Stimulated activated CD4-positive, alpha-beta T cell treated with anti-CD3 and anti-CD28 coated beads, Interleukin-15, amount 100 ng/mL, for 24 hours (primary cell): ENCODE results near the gene LEMD1.

ENCODE experiments used
- DNase-seq: peaks from one replicate; pipeline ENCODE4 v3.0.0-alpha.2; 2020

The LEMD1 gene

GRCh38 chr1:205351984-205352713 is 69.7 kb downstream of the LEMD1 start:
- no peak for DNase-seq

- no peak for DNase-seq
These were observed 71.1 kb downstream of the LEMD1 start for GRCh38 chr1:205350691-205351141.

GRCh38 chr1:205350124-205350523 is 71.7 kb downstream of the LEMD1 start:
- DNase-seq: no peak

- DNase-seq: no peak
These were observed 73.0 kb downstream of the LEMD1 start for GRCh38 chr1:205348554-205349487.

GRCh38 chr1:205346956-205347574 is 74.8 kb downstream of the LEMD1 start:
- no peak for DNase-seq

- DNase-seq: no peak
These were observed 76.1 kb downstream of the LEMD1 start for GRCh38 chr1:205345761-205346160.

- peak; percentile 61 for DNase-seq
These were observed 77.6 kb downstream of the LEMD1 start for GRCh38 chr1:205344066-205344928.

- peak; percentile 46 for DNase-seq
These were observed 78.3 kb downstream of the LEMD1 start for GRCh38 chr1:205343431-205344065.

- DNase-seq: no peak
These were observed 78.9 kb downstream of the LEMD1 start for GRCh38 chr1:205342986-205343385.

GRCh38 chr1:205340676-205341075 is 81.2 kb downstream of the LEMD1 start:
- no peak for DNase-seq

- peak; percentile 20 for DNase-seq
These were observed 82.1 kb downstream of the LEMD1 start for GRCh38 chr1:205339717-205340116.

- DNase-seq: no peak
These were observed 82.6 kb downstream of the LEMD1 start for GRCh38 chr1:205339197-205339702.

GRCh38 chr1:205338011-205338410 is 83.8 kb downstream of the LEMD1 start:
- no peak for DNase-seq

- DNase-seq: no peak
These were observed 84.4 kb downstream of the LEMD1 start for GRCh38 chr1:205337481-205337880.

- DNase-seq: peak; percentile 88
These were observed 86.2 kb downstream of the LEMD1 start for GRCh38 chr1:205335692-205336091.

- no peak for DNase-seq
These were observed 89.7 kb downstream of the LEMD1 start for GRCh38 chr1:205332015-205332791.
